ENCODE data around the gene FAM174C.

FAM174C gene

DNA sequence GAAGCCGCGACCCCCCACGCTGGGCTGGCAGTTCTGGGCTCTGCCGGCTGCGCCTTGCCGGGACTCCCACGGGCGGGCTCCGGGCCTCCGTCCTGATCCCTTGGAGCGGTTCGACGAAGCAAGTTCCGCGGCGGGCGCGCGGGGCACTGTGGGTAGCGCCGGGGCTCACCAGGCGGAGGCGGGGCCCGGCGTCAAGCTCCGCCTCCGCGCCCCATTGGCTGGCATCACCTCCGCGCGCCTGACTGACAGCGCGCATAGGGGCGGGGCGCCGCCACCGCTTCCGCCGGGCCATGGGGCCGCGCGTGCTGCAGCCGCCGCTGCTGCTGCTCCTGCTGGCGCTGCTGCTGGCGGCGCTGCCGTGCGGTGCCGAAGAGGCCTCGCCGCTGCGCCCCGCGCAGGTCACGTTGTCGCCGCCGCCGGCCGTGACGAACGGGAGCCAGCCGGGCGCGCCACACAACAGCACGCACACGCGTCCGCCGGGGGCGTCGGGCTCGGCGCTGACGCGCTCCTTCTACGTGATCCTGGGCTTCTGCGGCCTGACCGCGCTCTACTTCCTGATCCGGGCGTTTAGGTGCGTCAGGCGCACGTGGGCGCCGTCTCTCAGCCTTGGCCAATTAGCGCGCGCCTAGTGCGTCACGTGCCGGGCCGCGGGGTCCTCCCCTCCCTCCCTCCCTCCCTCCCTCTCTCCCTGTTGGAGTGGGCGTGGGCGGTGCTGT lies at the start of gene FAM174C:
FAM174C (plus strand) TSS at position 271 of the 716 bp plus-strand sequence; CDS start at position 291, 20 bp downstream.
- DNase-seq (ENCODE audit: low spot score), result peak; percentile 96

DNA sequence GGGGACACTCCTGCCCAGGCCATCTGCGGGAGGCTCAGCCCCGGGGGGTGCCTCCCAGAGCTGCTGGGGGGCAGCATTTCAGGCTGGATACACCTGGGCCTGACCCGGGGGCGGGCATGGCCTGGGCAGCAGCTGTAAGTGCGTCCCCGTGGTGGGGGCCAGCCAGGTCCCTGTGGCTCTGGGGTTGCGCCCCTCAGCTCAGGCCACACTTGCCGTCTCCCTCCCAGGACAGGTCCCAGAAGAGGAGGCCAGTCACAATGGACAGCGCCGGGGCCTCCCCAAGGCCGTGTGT lies 49.2 kb upstream of the FAM174C start:
- DNase-seq (ENCODE audit: low spot score), result no peak

DNA sequence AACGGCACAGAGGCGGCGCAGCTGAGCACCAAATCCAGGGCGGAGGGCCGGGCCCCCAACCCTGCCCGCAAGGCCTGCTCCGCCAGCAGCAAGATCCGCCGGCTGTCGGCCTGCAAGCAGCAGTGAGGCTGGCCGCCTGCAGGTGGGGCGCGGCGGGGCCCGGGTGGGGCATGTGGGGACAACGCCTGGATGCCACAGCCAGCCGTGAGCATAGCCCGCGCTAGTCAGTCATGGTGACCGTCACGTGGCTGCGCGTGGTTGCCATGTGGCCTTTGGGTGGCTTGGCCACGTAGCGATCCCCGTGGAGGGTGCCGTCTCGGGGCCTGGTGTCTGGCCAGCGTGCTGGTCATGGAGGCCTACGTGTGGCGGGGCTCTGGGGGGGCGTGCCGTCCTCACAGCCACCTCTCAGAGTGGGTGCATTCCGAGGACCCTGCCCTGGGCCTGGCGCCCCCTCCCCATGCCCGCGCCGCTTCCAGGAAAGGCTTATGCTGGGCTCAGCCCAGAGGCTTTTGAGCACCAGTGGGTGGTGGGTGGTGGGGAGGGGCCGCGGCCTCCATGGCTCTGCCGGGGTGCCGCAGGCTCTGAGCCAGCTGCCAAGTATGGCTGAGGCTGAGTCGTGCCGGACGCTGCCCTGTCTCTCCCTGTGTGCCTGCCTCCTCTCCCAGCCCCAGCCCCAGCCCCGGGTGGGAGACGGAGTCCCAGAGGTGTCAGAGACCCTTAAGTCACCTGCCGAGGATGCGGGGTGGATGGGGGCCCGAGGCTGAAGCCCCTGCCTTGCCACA lies 48.6 kb upstream of the FAM174C start:
- DNase-seq (ENCODE audit: low spot score), result no peak

DNA sequence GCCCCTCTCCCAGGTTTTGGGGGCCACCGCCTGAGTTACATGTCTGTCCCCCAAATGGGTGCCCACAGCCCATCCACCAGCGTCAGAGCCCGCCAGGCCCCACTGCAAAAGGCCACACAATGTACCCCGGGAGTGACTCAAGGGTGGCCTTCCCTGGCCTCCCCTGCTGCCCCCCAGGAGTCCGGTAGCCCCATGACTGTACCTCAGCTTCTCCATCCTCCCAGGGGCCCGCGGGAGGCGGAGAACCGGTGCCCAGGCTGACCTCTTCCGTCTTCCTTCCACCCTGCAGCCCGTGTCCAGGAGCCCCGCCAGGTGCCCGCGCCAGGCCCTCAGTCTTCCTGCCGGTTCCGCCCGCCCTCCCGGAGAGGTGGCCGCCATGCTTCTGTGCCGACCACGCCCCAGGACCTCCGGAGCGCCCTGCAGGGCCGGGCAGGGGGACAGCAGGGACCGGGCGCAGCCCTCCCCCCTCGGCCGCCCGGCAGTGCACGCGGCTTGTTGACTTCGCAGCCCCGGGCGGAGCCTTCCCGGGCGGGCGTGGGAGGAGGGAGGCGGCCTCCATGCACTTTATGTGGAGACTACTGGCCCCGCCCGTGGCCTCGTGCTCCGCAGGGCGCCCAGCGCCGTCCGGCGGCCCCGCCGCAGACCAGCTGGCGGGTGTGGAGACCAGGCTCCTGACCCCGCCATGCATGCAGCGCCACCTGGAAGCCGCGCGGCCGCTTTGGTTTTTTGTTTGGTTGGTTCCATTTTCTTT lies 47.9 kb upstream of the FAM174C start:
- no peak for DNase-seq (ENCODE audit: low spot score)

DNA sequence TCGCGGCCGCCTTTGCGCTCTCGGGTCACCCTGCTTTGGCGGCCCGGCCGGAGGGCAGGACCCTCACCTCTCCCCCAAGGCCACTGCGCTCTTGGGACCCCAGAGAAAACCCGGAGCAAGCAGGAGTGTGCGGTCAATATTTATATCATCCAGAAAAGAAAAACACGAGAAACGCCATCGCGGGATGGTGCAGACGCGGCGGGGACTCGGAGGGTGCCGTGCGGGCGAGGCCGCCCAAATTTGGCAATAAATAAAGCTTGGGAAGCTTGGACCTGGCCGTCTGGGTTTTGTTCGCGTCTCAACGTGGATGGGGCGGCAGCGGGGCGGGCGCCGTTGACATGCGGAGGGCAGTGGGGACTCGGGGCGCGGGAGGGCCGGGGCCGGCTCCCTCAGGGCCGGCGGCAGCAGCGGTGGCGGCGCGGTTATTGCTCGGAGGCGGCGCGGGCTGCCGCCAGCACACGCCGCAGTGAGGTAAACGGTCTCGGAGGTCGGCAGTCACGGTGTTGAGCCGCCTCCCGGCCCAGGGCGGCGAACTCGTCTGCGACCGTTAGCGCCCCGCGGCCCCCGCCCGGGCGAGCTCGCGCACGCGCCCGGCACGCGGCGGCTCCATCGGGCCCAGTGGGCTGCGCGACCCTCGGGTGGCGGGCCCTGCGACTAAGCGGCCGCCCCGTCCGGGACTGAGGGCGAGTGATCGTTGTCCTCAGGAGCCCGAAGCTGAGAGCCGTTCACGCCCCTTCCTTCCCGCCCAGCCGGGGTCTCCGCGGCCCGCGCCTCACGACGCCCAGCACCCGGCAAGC lies 47.0 kb upstream of the FAM174C start:
- DNase-seq (ENCODE audit: low spot score), result no peak

DNA sequence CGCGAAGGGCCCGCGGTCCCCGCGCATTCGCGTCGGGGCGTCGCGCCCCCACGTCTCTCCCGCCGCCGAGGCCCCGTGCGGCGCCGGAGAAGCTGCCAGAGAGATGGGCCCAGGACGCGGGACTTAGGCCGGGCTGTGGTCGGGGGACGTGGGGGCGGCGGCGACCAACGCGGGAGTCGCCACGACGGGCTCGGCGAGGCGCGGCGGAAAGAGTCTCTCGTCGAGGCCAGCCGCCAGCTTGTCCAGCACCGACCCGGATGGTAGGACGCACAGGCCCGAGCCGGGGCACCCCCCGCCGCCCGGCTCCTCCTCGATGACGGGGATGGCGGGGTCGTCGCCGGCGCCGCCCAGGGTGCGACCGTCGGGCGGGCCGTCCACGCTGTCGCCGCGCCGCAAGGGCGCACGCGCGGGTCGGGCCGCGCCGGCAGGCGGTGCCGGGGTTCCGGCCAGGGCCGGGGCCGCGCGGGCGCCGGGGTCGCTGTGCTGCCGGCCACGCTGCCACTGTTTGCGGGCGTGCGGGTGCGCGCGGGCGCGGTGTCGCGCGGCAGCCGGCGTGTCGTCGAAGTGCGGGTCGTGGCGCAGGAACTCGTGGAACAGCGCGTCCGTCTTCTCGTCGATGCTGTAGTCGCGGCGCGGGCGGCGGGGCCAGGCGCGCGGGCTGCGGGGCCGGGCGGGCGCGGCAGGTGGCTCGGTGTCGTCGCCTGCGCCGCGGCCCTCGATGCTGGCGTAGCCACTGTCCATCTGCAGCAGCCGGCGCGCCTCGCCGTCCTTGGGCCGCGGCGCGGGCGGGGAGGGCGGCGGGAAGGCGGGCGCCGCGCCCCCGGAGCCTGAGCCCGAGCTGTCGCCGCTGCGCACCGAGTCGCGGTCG lies 46.0 kb upstream of the FAM174C start:
- no peak for DNase-seq (ENCODE audit: low spot score)

DNA sequence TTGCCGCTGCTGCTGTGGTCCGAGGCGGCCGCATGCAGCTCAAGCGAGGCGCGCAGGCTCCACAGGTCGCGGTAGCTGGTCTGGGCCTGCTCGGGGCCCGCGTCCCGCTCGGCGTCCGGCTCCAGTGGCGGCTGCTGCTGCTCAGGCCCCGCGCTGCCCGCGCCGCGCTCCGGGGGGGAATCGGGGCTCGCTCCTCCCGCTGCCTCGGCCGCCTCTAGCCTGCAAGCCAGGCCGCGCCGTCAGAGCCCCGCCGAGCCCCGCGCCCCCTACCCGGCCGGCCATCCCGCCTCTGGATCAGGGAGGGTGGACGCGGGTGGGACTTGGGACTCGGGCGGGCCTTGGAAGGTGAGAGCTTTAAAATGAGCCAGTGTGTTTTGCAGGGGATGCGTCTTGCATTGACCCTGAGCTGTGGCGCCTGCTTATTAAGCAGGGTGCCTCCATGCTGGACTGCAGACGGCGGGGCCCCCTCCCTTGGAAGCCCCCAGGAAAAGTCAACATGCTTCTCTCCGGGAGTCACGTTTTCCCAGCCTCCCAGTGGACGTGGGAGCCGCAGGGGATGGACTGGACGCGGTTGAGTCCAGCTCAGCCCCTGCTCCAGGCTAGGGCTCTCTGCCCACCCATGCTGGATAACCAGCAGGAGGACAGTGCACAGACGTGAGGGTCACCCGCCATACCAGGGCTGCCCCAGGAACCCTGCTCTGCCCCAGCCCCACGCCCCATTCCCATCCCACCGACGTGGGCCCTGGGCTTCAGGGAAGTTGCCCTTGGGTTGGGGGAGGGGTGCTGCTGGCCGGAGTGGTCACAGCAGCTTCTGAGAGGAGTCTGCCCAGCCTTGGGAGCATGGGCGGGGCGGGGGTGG lies 45.2 kb upstream of the FAM174C start:
- DNase-seq (ENCODE audit: low spot score), result no peak

DNA sequence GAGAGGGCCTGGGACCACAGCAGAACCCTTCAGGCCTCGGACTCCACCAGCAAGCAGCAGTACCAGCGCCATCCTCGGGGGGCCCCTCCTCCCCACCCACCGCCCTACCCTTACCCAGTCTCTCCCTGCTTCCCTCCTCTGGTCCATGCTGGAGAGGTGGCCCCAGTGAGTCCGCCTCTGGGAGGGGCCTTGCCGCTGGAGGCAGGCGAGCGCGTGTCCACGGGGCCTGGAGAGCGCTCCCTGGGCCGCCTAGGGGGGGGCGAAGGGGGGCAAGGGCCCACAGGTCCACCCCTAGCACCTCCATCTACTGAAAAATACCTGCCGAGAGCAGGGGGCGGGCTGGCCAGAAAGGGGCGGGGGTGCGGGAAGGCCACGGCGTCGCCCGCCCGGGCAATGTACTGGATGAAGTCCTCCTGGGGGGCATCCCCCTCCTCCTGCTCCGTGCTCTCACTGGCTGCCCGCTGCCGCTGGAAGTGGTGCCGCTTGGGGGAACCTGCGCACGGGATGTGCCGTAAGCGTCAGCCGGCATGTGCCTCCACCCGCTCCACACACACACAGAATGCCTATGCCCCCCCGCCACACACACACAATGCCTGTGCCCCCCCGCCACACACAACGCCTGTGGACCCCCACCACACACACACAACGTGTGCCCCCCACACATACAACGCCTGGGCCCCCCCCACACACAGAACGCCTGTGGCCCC lies 44.4 kb upstream of the FAM174C start:
- no peak for DNase-seq (ENCODE audit: low spot score)

DNA sequence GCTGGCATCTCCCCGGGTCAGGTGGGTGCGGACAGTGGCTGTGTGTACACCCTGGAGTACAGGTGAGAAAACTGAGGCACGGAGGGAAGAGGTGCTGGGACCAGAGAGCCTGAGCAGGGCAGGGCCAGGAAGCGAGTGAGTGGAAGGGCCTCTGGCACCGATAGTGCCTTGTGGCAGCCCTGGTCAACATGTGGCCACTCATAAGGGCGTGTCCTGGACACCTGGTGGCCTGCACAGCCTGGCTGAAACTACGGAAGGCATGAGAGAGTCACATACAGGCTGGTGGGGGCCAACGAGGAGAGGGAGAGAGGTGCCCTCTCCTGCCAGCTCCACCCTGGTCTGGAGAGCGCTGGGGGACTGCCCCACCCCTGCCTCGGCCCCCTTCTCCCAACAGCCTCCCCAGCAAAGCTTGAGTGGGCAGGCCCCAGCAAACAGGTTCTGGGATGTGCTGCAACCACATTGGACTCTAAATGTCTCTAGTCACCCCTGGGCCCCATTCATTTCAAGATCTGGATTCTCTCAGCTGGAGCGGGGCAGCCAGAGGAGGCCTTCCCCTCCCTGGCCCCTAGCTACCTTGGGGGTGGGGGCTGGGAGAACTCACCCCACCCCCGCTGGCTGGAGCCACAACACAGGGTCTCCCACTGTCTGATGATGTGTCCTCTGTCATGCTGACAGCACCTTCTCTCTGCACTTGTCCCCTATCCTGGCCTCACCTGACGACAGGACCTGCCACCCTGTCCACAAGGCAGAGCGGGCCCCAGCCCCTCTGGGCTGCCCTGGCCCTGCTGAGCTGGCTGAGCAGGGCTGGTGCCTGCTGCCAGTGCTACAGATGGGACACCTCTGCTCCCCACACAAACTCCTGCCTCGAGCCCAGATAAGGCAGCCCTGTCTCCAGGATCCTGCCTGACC lies 43.3 kb upstream of the FAM174C start:
- no peak for DNase-seq (ENCODE audit: low spot score)

DNA sequence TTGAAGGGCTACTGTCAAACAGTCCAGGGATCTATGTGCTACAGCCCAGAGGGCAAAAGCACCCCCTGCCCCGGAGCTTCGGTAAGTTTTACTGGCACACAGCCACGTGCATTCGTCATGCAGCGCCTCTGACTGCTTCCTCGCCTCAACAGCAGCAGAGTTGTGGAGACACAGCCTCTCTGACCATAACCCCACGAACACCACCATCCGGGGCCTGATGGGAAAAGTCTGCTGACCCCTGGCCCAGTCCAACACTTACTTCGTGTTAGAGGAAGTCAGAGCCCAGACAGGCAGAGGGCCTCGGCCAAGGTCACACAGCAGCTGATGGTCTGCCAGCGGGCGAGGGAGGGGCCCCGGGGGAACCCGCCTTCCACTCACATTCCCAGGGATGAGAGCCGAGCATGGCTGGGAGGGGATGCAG lies 42.7 kb upstream of the FAM174C start:
- no peak for DNase-seq (ENCODE audit: low spot score)

DNA sequence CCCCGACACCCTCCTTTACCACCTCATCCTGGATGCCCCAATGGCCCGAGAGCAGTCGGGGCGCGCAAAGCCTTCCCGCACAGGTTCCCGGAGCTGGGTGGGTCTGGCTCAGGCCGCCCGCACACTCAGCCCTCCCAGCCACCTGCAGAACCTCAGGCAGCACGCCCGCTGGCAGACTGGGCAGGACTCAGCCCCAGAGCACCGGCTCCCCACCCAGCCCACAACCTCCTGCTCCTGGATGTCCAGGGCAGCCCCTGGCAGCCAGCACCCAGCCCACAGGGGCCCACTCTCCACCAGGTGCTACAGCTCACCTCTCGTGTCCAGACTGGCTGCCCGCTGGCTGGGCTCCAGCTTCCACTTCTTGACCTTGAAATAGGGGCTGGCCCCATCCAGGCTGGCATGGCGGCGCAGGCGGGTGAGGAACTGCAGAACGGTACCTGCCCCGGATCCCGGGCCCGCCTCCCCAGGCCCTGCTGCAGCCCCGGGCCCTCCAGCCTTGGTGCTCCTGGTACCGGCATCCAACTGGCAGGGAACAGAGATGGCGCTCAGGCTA lies 42.1 kb upstream of the FAM174C start:
- DNase-seq (ENCODE audit: low spot score), result no peak

DNA sequence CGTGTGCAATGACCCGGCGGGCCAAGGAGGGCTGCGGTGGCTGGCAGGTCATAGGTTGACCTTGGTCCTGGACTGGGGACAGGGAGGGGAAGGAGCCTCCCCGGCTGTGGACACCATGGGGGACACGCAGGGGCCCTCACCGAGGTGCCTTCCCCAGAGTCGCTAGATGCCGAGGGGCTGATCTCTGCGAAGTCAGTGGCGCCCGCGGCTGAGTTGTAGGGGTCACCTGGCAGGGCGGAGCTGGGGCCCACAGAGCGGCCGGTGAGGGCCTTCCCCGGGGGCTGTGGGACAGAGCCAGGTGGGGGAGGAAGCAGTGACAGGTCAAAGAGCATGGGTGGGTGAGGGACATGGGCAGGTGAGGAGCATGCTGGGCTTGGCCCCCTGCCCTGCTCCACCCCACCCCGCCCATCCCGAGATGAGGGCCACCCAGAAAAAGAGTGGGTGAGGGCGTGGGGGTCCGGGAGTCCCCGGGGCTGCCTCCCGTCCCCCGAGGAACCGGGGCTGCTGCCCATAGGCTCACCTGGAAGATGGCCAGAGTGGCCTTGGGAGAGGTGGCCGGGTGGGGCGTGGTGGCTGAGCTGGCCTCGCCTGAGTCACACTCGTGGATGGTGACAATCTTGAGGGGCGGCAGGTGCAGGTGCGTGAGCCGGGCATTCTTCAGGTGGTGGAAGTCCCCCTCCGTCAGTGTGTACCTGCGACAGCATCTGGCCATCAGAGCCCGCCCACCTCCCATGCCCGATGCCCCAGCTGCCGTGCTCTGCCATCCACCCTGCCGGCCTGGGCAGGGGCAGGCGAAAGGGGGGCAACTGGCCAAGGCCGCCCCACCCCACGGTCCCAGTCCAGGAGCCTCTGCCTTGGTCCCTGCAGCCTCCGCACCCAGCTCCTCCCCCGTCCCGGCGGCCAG lies 41.0 kb upstream of the FAM174C start:
- DNase-seq (ENCODE audit: low spot score), result no peak

DNA sequence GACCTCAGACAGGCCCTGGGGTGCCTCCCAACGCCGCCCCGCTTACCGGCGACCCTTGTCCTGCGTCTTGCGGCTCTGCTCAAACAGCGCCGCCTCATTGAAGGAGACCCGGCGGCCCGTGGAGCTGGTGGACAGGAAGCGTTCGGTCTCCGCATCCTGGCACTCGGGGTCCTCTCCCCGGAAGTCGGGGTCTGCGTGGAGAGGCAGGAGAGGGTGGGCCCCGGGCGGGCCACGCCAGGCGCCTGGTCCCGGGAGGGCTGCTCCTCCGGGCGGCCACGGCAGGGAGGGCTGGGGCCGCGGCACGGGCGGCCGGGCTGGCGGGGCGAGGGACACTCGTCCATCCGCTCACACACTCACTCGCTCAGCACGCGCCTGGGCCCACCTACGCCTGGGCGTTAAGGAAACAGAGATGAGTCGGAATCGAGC lies 40.4 kb upstream of the FAM174C start:
- no peak for DNase-seq (ENCODE audit: low spot score)

DNA sequence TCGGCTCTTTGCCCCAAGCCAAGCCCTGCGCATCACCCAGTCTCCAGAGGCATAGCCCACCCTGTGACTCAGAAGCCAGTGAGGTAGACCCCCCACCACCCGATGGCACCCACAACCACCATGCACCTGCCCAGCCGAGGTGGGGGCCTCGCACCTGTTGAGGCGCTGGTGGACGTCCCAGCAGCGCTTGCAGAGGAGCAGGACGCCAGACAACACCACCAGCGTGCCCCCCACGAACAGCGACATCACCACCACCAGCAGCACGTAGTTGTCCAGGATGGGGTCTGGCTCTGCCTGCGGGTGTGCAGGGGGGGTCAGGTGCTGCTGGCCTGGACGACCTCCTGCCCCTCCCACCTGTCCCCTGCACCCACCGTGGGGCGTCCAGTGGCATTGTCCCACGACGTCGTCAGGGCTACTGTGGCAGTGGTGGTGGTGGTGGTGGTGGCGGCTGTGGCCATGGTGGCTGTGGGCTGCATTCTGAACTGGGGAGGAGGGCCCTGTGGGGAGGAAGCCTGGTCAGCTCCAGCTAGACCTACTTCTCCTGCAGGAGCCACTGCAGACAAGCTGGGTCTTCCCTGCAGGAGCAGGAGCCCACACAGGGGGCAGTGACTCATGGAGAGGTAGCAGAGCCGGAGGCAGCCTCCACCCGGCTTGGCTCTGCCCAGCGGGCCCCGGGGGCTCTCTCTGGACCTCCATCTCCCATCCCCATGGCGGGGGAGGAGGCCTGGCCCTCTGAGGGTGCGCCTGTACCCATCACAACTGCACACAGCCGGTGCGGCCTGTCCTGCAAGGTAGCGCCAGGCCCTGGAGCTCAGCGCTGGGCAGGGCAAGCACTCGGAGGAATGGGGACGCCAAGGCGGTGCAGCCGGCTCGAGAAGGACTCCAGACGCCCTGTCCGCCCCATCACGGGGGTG lies 39.4 kb upstream of the FAM174C start:
- DNase-seq (ENCODE audit: low spot score), result no peak

DNA sequence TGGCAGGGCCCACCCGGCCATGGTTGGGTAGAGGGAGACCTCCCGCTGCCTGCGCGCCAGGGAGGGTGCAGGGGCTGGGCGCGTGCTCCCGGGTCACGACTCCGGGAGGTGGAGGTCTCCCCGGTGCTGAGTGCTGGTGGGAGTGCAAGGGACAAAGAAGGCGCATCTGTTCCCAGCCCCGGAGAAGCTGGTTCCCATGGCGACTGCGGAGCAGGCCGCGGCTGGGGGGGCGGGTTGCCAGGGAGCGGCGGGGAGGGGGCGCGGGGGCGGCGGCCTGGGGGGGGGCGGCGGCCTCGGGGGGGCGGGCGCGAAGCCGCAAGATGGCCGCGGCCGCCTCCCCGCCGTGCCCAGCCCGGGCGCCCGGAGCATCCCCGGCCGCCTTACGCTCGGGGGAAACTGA lies 38.8 kb upstream of the FAM174C start:
- no peak for DNase-seq (ENCODE audit: low spot score)

All from AG08395 (cell line).